K562 (cell line): ENCODE results near the gene MPZL3.

Experiments
- CTCF ChIP-seq, 3 experiments: IDR thresholded peaks in 2 of 3; conservative IDR thresholded peaks in 1 of 3; 2 replicates each; pipeline ENCODE4 v1.5.1; 2011 to 2012; ENCODE audit warnings: low read length in 3 of 3, mild to moderate bottlenecking in 3 of 3, control low read depth in 2 of 3, improper control_type of control experiment in 1 of 3, inconsistent platforms in 1 of 3, low read depth in 1 of 3, mixed read lengths in 1 of 3, moderate library complexity in 1 of 3; ENCODE audit not compliant: insufficient read depth in 2 of 3
- ELF1 ChIP-seq: fragments of 200-800 bp; sonication (Bioruptor generic); IDR thresholded peaks from 2 replicates; pipeline ENCODE4 v1.6.1; 2016; ENCODE audit warnings: missing genetic modification characterization, missing compliant biosample characterization
- HMG20B ChIP-seq: fragments of 250-450 bp; sonication (Bioruptor Pico); IDR thresholded peaks from 2 replicates; pipeline ENCODE4 v1.5.0; 2021; ENCODE audit warnings: mild to moderate bottlenecking
- MNT ChIP-seq, 2 experiments: fragments of 450-650 bp; conservative IDR thresholded peaks; 2 replicates each; pipeline ENCODE4 v1.6.1; 2017; ENCODE audit warnings: mild to moderate bottlenecking in 2 of 2, moderate library complexity in 2 of 2
- MYC ChIP-seq, 2 experiments: fragments of 250-450 bp in 1 of 2; sonication (Bioruptor Pico) in 1 of 2; IDR thresholded peaks; 2 replicates each; pipeline versions ENCODE4 v1.5.1 to v1.6.1; 2012 to 2021; ENCODE audit warnings: low read depth in 2 of 2, borderline replicate concordance in 1 of 2, improper control_type of control experiment in 1 of 2, low read length in 1 of 2, mild to moderate bottlenecking in 1 of 2, moderate library complexity in 1 of 2
- NEUROD1 ChIP-seq: fragments of 150-350 bp; IDR thresholded peaks from 2 replicates; pipeline ENCODE4 v1.6.1; 2014; ENCODE audit warnings: borderline replicate concordance, low read length, low read depth; ENCODE audit not compliant: partially characterized antibody
- NR2C1 ChIP-seq, 2 experiments: fragments of 450-650 bp; IDR thresholded peaks; 2 replicates each; pipeline ENCODE4 v1.6.1; 2017; ENCODE audit warnings: mild to moderate bottlenecking in 2 of 2, antibody characterized with exemption in 1 of 2, inconsistent platforms in 1 of 2, missing compliant biosample characterization in 1 of 2, missing genetic modification characterization in 1 of 2
- POLR2A ChIP-seq: fragments of 450-650 bp; conservative IDR thresholded peaks from 2 replicates; pipeline ENCODE4 v1.6.1; 2016
- SFPQ ChIP-seq: fragments of 200-400 bp; formaldehyde crosslinking; IDR thresholded peaks from 2 replicates; pipeline ENCODE4 v1.6.1; 2017; ENCODE audit warnings: mild to moderate bottlenecking, low read depth, low read length, moderate library complexity
- ZBTB43 ChIP-seq: sonication (generic); formaldehyde crosslinking; IDR thresholded peaks from 2 replicates; pipeline ENCODE4 v1.8.0; 2023; ENCODE audit warnings: mild to moderate bottlenecking, missing genetic modification reagents
- ZNF124 ChIP-seq: sonication (generic); formaldehyde crosslinking; IDR thresholded peaks from 2 replicates; pipeline ENCODE4 v1.8.1; 2022; ENCODE audit warnings: missing genetic modification reagents
- ZNF143 ChIP-seq: sonication (generic); formaldehyde crosslinking; IDR thresholded peaks from 2 replicates; pipeline ENCODE4 v1.9.0; 2022; ENCODE audit warnings: mild to moderate bottlenecking, missing genetic modification reagents
- ZNF644 ChIP-seq: fragments of 200-800 bp; sonication (Bioruptor generic); IDR thresholded peaks from 2 replicates; pipeline ENCODE4 v1.6.1; 2016; ENCODE audit warnings: low read depth, missing genetic modification characterization, missing compliant biosample characterization
- ZNF780A ChIP-seq: fragments of 250-450 bp; sonication (Bioruptor Pico); IDR thresholded peaks from 2 replicates; pipeline ENCODE4 v1.5.0; 2021; ENCODE audit warnings: mild to moderate bottlenecking

GRCh38 chr11:118180300-118180703 lies 71.9 kb downstream of the MPZL3 start:
- TF ChIP-seq ZNF124 (CRISPR knock-in tag) = no peak
- TF ChIP-seq ZNF780A (CRISPR knock-in tag) = no peak
- TF ChIP-seq NEUROD1 = no peak
- TF ChIP-seq ZNF143 (CRISPR knock-in tag) = no peak
- TF ChIP-seq ZNF644 (tag) = no peak
- no peak for TF ChIP-seq HMG20B (CRISPR knock-in tag)
- no peak for TF ChIP-seq MYC (IDR thresholded peaks at IDR 0.05; ENCODE audit: low read depth, low read length)
- TF ChIP-seq MYC (CRISPR knock-in tag; IDR thresholded peaks at IDR 0.05; ENCODE audit: borderline replicate concordance, low read depth) = no peak
- TF ChIP-seq CTCF (IDR thresholded peaks at IDR 0.05 in 2 of 3, conservative IDR thresholded peaks at IDR 0.05 in 1 of 3; ENCODE audit: insufficient read depth in 2 of 3, low read depth in 1 of 3, low read length in 3 of 3) = no peak
- no peak for TF ChIP-seq NR2C1 (IDR thresholded peaks at IDR 0.05)
- no peak for TF ChIP-seq NR2C1 (tag; IDR thresholded peaks at IDR 0.05)
- TF ChIP-seq SFPQ = no peak
- TF ChIP-seq ELF1 (tag) = no peak
- TF ChIP-seq MNT (conservative IDR thresholded peaks at IDR 0.05) = no peak
- TF ChIP-seq ZBTB43 (CRISPR knock-in tag) = no peak
- no peak for TF ChIP-seq POLR2A
